ENCODE results near the gene C1orf167.

The C1orf167 gene

DNA sequence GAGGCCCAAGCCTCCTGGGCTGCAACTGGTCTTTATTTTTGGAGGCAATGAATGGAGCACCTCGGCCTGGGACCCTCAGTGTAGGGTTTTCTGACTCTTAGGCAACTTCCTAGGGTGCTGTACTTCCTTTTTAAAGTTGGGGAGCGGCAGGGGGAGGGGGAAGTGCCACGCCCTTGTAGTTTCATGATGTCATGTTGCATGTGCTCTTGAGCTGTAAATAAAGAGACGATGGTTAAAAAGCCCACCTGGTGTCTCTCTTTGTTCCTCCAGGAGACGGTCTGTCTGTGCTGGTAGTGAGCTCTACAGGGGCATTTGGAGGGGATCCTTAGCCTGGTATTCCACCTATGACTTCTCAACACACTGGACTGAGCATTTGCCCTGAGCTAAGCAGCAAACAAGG, 36.4 kb upstream of the C1orf167 start:
- no peak overlapping the region for H3K4me2 ChIP-seq (ENCODE audit: low read length)
- H3K27ac ChIP-seq (ENCODE audit: low read depth, low read length, poor library complexity, severe bottlenecking) = no peak overlapping the region
- TF ChIP-seq, protein P1, sequence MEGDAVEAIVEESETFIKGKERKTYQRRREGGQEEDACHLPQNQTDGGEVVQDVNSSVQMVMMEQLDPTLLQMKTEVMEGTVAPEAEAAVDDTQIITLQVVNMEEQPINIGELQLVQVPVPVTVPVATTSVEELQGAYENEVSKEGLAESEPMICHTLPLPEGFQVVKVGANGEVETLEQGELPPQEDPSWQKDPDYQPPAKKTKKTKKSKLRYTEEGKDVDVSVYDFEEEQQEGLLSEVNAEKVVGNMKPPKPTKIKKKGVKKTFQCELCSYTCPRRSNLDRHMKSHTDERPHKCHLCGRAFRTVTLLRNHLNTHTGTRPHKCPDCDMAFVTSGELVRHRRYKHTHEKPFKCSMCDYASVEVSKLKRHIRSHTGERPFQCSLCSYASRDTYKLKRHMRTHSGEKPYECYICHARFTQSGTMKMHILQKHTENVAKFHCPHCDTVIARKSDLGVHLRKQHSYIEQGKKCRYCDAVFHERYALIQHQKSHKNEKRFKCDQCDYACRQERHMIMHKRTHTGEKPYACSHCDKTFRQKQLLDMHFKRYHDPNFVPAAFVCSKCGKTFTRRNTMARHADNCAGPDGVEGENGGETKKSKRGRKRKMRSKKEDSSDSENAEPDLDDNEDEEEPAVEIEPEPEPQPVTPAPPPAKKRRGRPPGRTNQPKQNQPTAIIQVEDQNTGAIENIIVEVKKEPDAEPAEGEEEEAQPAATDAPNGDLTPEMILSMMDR (IDR thresholded peaks at IDR 0.05; ENCODE audit: low read length) = no peak
- no peak for TF ChIP-seq EZH2 (IDR thresholded peaks at IDR 0.05; ENCODE audit: borderline replicate concordance, low read length)
- no peak overlapping the region for H3K9ac ChIP-seq (ENCODE audit: low read length)
- H4K20me1 ChIP-seq (ENCODE audit: insufficient read depth, low read length) = no peaks in the 10 kb centered on the region
- H3K36me3 ChIP-seq (ENCODE audit: insufficient read depth, low read length) = no peaks in the 10 kb centered on the region
- H3F3A ChIP-seq (ENCODE audit: insufficient read depth, low read length) = no peaks in the 10 kb centered on the region
- no peaks in the 10 kb centered on the region for H3K9me2 ChIP-seq (ENCODE audit: low read depth, low read length)
- H3K4me3 ChIP-seq (ENCODE audit: low read depth, low read length, poor library complexity, severe bottlenecking) = no peak overlapping the region
- no peak overlapping the region for H2AFZ ChIP-seq (ENCODE audit: low read length)
- no peaks in the 10 kb centered on the region for H3K27me3 ChIP-seq (ENCODE audit: insufficient read depth, low read length)
- peaks cover 11% of the 10 kb centered on the region for H3K4me1 ChIP-seq (ENCODE audit: insufficient read depth, low read length, severe bottlenecking)
- H3K9me3 ChIP-seq (ENCODE audit: low read length) = no peaks in the 10 kb centered on the region
- no peaks in the 10 kb centered on the region for H3K79me2 ChIP-seq (ENCODE audit: insufficient read depth, low read length)

DNA sequence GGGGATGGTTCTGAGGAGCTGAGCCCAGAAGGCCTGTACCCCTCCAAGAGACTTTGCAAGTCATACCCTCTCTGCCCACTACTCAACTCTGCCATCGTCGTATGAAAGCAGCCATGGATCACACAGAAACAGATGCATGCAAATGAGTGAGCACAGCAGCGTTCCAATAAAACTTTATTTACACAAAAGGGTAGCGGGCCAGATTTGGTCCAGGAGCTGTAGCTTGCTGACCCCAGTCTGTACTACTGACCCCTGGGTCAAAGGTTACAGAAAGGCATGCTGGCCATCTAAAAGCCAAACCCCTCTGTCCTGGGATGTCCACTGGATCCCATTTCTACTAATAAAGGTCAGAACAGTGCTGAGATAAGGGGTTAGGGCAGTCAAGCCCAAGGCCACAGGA, 34.9 kb upstream of the C1orf167 start:
- H3K79me2 ChIP-seq (ENCODE audit: insufficient read depth, low read length) = no peaks in the 10 kb centered on the region
- no peak overlapping the region for H3K4me3 ChIP-seq (ENCODE audit: low read depth, low read length, poor library complexity, severe bottlenecking)
- H3K27ac ChIP-seq (ENCODE audit: low read depth, low read length, poor library complexity, severe bottlenecking) = no peak overlapping the region
- no peaks in the 10 kb centered on the region for H3K27me3 ChIP-seq (ENCODE audit: insufficient read depth, low read length)
- H3K4me2 ChIP-seq (ENCODE audit: low read length) = no peak overlapping the region
- H2AFZ ChIP-seq (ENCODE audit: low read length) = no peak overlapping the region
- H3K36me3 ChIP-seq (ENCODE audit: insufficient read depth, low read length) = no peaks in the 10 kb centered on the region
- H3K9ac ChIP-seq (ENCODE audit: low read length) = no peak overlapping the region
- H4K20me1 ChIP-seq (ENCODE audit: insufficient read depth, low read length) = no peaks in the 10 kb centered on the region
- H3K9me3 ChIP-seq (ENCODE audit: low read length) = no peaks in the 10 kb centered on the region
- peaks cover 25% of the 10 kb centered on the region for H3K4me1 ChIP-seq (ENCODE audit: insufficient read depth, low read length, severe bottlenecking)
- TF ChIP-seq, protein P1 (IDR thresholded peaks at IDR 0.05; ENCODE audit: low read length) = no peak
- TF ChIP-seq EZH2 (IDR thresholded peaks at IDR 0.05; ENCODE audit: borderline replicate concordance, low read length) = no peak
- no peaks in the 10 kb centered on the region for H3K9me2 ChIP-seq (ENCODE audit: low read depth, low read length)
- no peaks in the 10 kb centered on the region for H3F3A ChIP-seq (ENCODE audit: insufficient read depth, low read length)

DNA sequence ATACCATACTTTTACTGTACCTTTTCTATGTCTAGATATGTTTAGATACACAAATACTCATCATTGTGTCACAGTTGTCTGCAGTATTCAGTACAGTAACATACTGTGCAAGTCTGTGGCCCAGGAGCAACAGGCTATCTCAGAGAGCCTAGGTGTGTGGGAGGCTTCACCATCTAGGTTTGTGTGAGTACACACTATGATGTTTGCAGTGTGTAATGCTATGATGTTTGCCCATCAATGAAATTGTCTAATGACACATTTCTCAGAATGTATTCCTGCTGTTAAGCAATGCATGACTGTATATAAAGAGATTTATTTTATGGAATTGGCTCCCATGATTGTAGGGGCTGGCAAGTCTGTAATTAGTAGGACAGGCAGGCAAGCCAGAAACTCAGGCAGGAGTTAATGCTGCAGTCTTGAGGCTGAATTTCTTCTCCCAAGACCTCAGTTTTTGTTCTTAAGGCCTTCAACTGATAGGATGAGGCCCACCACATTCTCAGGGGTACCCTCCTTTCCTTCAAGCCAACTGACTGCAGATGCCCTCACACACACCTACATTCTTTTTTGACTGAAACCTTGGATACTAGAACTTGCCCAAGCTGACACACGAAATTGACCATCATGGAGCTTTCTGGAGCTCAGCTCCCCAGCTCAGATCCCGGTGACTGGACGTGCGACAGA, 33.7 kb upstream of the C1orf167 start:
- H4K20me1 ChIP-seq (ENCODE audit: insufficient read depth, low read length) = no peaks in the 10 kb centered on the region
- H3K27ac ChIP-seq (ENCODE audit: low read depth, low read length, poor library complexity, severe bottlenecking) = no peak overlapping the region
- H3K4me3 ChIP-seq (ENCODE audit: low read depth, low read length, poor library complexity, severe bottlenecking) = no peak overlapping the region
- no peaks in the 10 kb centered on the region for H3F3A ChIP-seq (ENCODE audit: insufficient read depth, low read length)
- no peak overlapping the region for H3K4me2 ChIP-seq (ENCODE audit: low read length)
- H3K9ac ChIP-seq (ENCODE audit: low read length) = no peak overlapping the region
- no peaks in the 10 kb centered on the region for H3K9me2 ChIP-seq (ENCODE audit: low read depth, low read length)
- peaks cover 25% of the 10 kb centered on the region for H3K4me1 ChIP-seq (ENCODE audit: insufficient read depth, low read length, severe bottlenecking)
- no peaks in the 10 kb centered on the region for H3K27me3 ChIP-seq (ENCODE audit: insufficient read depth, low read length)
- H2AFZ ChIP-seq (ENCODE audit: low read length) = no peak overlapping the region
- no peaks in the 10 kb centered on the region for H3K36me3 ChIP-seq (ENCODE audit: insufficient read depth, low read length)
- H3K79me2 ChIP-seq (ENCODE audit: insufficient read depth, low read length) = no peaks in the 10 kb centered on the region
- H3K9me3 ChIP-seq (ENCODE audit: low read length) = no peaks in the 10 kb centered on the region
- TF ChIP-seq, protein P1 (IDR thresholded peaks at IDR 0.05; ENCODE audit: low read length) = no peak
- TF ChIP-seq EZH2 (IDR thresholded peaks at IDR 0.05; ENCODE audit: borderline replicate concordance, low read length) = no peak
